Stimulated activated CD4-positive, alpha-beta T cell treated with anti-CD3 and anti-CD28 coated beads, TNF-alpha, amount 100 ng/mL, for 24 hours (primary cell): ENCODE measurements around the gene MIB2.
"Not testable (repeated sequence)": the region's sequence is repeated elsewhere in the genome, so short reads cannot be mapped to it uniquely, and the experiment has no call there.

Experiments
- DNase-seq, 3 experiments: peaks; one replicate each; pipeline ENCODE4 v3.0.0-alpha.2; 2020; ENCODE audit warnings: low read depth in 3 of 3

Gene MIB2

GRCh38 chr1:1648265-1648664 lies 33.0 kb downstream of the MIB2 start:
- not testable (repeated sequence) for DNase-seq

- DNase-seq = peak; percentile 99
Observed at GRCh38 chr1:1658583-1659549, 43.6 kb downstream of the MIB2 start, which contains the start of gene CDK11B. Gene CDK11B (minus strand): TSS chr1:1659004. CDS start chr1:1657485, 1,519 bp downstream.

- DNase-seq = not testable (repeated sequence)
Observed at GRCh38 chr1:1662392-1662791, 47.1 kb downstream of the MIB2 start.

- not testable (repeated sequence) for DNase-seq
Observed at GRCh38 chr1:1662830-1663560, 47.7 kb downstream of the MIB2 start.

- not testable (repeated sequence) for DNase-seq
Observed at GRCh38 chr1:1664318-1664717, 49.0 kb downstream of the MIB2 start.

GRCh38 chr1:1664941-1665814 lies 49.9 kb downstream of the MIB2 start:
- no peak for DNase-seq

- peak in 1 of 3 experiments; percentile 30 for DNase-seq
Observed at GRCh38 chr1:1665815-1666251, 50.5 kb downstream of the MIB2 start.

GRCh38 chr1:1666526-1666925 lies 51.2 kb downstream of the MIB2 start:
- no peak for DNase-seq

GRCh38 chr1:1669468-1670440 lies 54.5 kb downstream of the MIB2 start:
- DNase-seq = no peak

- no peak for DNase-seq
Observed at GRCh38 chr1:1670866-1671265, 55.6 kb downstream of the MIB2 start.

GRCh38 chr1:1671365-1672119 lies 56.2 kb downstream of the MIB2 start:
- no peak for DNase-seq

- no peak for DNase-seq
Observed at GRCh38 chr1:1672181-1672965, 57.1 kb downstream of the MIB2 start.

GRCh38 chr1:1674806-1675205 lies 59.5 kb downstream of the MIB2 start:
- DNase-seq = not testable (repeated sequence)

- not testable (repeated sequence) for DNase-seq
Observed at GRCh38 chr1:1675218-1675617, 59.9 kb downstream of the MIB2 start.

GRCh38 chr1:1676087-1676486 lies 60.8 kb downstream of the MIB2 start:
- DNase-seq = not testable (repeated sequence)

- peak in 2 of 3 experiments; percentile 37 to 38 for DNase-seq
Observed at GRCh38 chr1:1677718-1678580, 62.6 kb downstream of the MIB2 start.

- peak in 1 of 3 experiments; percentile 65 for DNase-seq
Observed at GRCh38 chr1:1678581-1679380, 63.5 kb downstream of the MIB2 start.
